Kidney epithelial cell (primary cell): ENCODE data around the gene PLA2G4A. TPM values are rescaled to one million over a fixed set of nuclear protein-coding genes. Genes with fewer than 3 reads are reported as not detected.

Source experiments
- DNase-seq: peaks from one replicate; pipeline ENCODE4 v3.0.0-alpha.2; 2010; ENCODE audit warnings: low read depth
- H3K27me3 ChIP-seq: 2 replicates; pipeline ENCODE4 v1.6.0; 2011; ENCODE audit warnings: low read length; ENCODE audit not compliant: control insufficient read depth, insufficient read depth
- H3K36me3 ChIP-seq: 2 replicates; pipeline ENCODE4 v1.5.1; 2011; ENCODE audit warnings: low read length; ENCODE audit not compliant: control insufficient read depth, insufficient read depth
- H3K4me3 ChIP-seq: 2 replicates; pipeline ENCODE4 v1.5.1; 2011; ENCODE audit warnings: low read depth, mild to moderate bottlenecking, control low read depth, low read length
- total RNA-seq: library from RNA; depleted of rRNA; stranded (reverse); fragments of >200 nt; gene quantifications from 2 replicates; pipeline ENCODE4 v1.2.3, GENCODE V29; 2015
- TF ChIP-seq, protein P1 (sequence below): IDR thresholded peaks from 2 replicates; pipeline ENCODE4 v1.5.1; 2011; ENCODE audit warnings: mild to moderate bottlenecking, moderate library complexity, low read length, control low read depth, inconsistent platforms; ENCODE audit not compliant: insufficient read depth, poor library complexity, severe bottlenecking

Gene PLA2G4A
- total RNA-seq, 1 donor from 2014 or later: 0.71 TPM

DNA sequence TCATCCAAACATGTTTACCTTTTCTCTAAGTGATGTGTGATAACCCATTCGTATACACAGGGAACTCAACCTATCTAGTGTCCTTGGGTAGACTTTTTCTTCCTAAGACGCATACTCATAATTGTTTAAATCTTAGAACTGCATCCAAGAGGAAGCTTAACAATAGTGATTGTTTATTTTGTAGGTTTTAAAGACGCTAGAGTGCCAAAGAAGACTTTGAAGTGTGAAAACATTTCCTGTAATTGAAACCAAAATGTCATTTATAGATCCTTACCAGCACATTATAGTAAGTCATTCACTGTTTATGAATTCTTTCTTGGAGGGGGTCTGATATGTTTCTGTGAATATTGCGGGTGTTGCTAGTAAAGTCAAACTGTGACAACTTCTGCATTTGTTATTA is 25.4 kb downstream of the PLA2G4A start:
- no peak for DNase-seq
- H3K27me3 ChIP-seq: no peaks in the 10 kb centered on the region
- no peaks in the 10 kb centered on the region for H3K36me3 ChIP-seq
- H3K4me3 ChIP-seq: no peak overlapping the region
- TF ChIP-seq, protein P1, sequence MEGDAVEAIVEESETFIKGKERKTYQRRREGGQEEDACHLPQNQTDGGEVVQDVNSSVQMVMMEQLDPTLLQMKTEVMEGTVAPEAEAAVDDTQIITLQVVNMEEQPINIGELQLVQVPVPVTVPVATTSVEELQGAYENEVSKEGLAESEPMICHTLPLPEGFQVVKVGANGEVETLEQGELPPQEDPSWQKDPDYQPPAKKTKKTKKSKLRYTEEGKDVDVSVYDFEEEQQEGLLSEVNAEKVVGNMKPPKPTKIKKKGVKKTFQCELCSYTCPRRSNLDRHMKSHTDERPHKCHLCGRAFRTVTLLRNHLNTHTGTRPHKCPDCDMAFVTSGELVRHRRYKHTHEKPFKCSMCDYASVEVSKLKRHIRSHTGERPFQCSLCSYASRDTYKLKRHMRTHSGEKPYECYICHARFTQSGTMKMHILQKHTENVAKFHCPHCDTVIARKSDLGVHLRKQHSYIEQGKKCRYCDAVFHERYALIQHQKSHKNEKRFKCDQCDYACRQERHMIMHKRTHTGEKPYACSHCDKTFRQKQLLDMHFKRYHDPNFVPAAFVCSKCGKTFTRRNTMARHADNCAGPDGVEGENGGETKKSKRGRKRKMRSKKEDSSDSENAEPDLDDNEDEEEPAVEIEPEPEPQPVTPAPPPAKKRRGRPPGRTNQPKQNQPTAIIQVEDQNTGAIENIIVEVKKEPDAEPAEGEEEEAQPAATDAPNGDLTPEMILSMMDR: no peak

DNA sequence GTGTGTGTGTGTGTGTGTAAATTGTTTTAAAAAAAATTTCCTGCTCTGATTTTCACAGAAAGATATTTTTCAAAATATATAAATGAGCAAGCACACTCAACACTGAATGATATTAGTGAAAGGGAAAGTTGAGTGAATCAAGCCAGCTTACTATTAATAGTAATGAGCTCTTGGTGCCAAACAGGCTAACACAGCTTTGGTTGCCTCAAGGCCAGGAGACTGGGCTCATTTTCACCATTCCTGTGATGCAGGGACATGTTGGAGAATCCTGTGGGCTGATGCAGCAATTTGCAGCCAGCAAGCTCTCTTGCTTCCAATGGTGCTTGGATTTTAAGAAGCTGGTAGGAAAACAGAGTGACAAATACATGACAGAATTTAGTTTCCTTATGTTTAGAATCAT is 30.2 kb downstream of the PLA2G4A start:
- TF ChIP-seq, protein P1: no peak
- DNase-seq: no peak
- Histone ChIP-seq H3K27me3 (no peaks in the 10 kb centered on the region), H3K36me3 (no peaks in the 10 kb centered on the region), H3K4me3 (no peak overlapping the region)

DNA sequence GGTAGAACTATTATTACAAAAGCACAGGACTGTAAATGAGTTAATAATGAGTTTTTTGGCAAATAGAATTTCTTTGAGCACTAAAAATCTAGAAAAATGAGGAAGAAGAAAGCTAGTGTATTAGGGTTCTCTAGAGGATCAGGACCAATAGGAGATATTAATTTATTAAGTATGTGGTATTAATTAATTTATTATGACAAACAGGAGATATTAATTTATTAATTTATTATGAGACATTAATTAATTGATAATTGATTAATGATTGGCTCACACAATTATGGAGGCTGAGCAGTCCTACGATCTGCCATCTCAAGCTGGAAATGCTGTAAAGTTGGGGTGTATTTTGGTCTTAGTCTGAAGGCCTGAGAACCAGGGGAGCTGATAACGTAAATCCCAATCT is 31.2 kb downstream of the PLA2G4A start:
- Histone ChIP-seq H3K4me3 (no peak overlapping the region), H3K36me3 (no peaks in the 10 kb centered on the region), H3K27me3 (no peaks in the 10 kb centered on the region)
- no peak for DNase-seq
- TF ChIP-seq, protein P1: no peak

DNA sequence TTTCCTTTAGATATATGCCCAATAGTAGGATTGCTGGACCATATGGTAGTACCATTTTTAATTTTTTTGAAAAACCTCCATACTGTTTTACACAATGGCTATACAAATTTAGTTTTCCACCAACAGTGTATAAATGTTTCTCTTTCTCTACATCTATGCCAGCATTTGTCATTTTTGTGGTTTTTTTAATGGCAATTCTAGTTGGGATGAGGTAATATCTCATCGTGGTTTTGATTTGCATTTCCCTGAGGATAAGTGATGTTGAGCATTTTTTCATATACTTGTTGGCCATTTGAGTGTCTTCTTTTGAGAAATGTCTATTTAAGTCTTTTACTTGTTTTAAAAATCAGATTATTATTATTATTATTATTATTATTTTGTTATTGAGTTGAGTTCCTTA is 35.5 kb downstream of the PLA2G4A start:
- no peak overlapping the region for H3K4me3 ChIP-seq
- DNase-seq: no peak
- TF ChIP-seq, protein P1: no peak
- no peaks in the 10 kb centered on the region for H3K36me3 ChIP-seq
- H3K27me3 ChIP-seq: no peaks in the 10 kb centered on the region

DNA sequence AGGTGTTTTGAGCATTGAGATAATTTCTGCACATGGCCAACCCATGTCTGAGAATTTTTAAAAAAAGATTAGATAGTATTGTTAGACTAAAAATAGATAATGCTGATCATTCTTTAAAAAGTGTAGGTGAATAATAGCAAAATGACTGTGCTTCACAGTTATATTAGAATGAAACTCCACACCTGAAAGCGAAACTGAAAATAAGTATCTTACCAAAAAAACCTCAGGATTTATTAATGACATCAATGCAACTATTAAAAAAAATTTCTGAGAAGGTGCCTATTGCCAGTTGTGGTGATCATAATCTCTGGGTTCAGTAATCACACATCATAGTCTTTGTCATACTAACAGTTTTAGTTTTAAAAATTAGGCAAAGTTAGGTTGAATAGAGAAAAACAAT is 36.5 kb downstream of the PLA2G4A start:
- Histone ChIP-seq H3K27me3 (no peaks in the 10 kb centered on the region), H3K4me3 (no peak overlapping the region), H3K36me3 (no peaks in the 10 kb centered on the region)
- TF ChIP-seq, protein P1: no peak
- no peak for DNase-seq

DNA sequence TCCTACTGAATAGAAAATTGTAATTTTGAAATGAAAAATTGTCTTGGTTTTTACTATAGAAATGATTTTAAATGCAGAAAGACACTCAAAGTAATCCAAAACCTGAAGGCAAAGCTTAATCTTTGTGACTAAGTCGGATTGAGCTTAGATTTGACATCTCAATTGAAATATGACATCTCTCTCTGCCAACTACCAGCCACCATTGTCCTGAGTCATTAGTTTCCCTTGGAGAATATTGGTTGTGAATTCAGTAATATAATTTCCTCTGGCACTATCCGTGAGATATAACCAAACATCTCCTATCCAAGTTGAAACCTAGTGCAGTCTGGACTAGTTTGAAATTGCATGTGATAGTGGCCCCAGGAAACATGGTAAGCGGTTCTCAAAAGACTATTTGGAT is 37.1 kb downstream of the PLA2G4A start:
- DNase-seq: no peak

More for the DNA sequence above, 37.1 kb downstream of the PLA2G4A start:
- H3K36me3 ChIP-seq: no peaks in the 10 kb centered on the region
- TF ChIP-seq, protein P1: no peak
- H3K4me3 ChIP-seq: no peak overlapping the region
- H3K27me3 ChIP-seq: no peaks in the 10 kb centered on the region
